ENCODE measurements around the gene CLEC5A.
A peak's percentile ranks its signal among the peaks of the same experiment; 100 is the strongest.
"Not testable (repeated sequence)": the region's sequence is repeated elsewhere in the genome, so short reads cannot be mapped to it uniquely, and the experiment has no call there.

CLEC5A gene

DNA sequence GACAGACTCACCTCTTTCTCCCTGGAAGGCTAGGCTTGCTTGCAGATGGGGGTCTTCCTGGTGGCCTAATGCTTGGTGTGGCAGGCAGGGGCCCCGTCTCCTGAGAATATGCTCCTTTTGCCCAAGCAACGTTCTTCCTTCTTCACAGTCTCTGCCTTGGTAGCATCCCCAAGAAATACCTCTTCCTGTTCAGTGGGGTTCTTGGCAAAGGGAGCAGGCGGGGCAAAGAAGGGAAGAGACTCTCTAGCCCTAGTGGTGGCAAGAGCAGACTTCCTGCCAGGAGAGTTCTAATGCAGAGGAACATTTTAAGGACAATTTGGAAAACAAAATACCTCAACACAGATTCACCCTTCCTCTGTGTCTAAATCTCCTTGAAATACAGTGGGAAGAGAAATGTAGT is at the start of gene CLEC5A:
CLEC5A (minus strand) TSS at position 179 of the 400 bp plus-strand sequence. CDS start 682 bp downstream, outside the sequence.
- no peak for DNase-seq

GRCh38 chr7:141993354-141993753 is 46.6 kb upstream of the CLEC5A start:
- DNase-seq, result no peak

DNA sequence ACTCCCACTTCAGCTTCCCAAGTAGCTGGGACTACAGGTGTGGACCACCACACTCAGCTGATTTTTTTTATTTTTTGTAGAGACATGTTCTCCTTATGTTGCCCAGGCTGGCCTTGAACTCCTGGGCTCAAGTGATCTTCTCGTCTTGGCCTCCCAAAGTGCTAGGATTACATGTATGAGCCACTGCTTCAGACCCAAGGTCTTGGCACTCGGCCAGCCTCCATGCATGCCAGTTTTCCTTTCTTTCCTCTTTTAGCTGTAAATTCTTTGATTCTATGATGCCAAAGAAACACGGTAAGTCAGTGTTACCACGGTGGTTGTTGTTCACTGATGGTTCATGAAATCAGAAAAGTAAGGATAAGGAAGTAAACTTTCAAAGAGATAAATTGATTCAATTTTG is 45.9 kb upstream of the CLEC5A start:
- no peak for DNase-seq

GRCh38 chr7:141992156-141992555 is 45.4 kb upstream of the CLEC5A start:
- no peak for DNase-seq

- DNase-seq, result no peak
Measured at GRCh38 chr7:141991140-141991539, 44.4 kb upstream of the CLEC5A start.

GRCh38 chr7:141990011-141990725 is 43.4 kb upstream of the CLEC5A start:
- DNase-seq, result no peak

DNA sequence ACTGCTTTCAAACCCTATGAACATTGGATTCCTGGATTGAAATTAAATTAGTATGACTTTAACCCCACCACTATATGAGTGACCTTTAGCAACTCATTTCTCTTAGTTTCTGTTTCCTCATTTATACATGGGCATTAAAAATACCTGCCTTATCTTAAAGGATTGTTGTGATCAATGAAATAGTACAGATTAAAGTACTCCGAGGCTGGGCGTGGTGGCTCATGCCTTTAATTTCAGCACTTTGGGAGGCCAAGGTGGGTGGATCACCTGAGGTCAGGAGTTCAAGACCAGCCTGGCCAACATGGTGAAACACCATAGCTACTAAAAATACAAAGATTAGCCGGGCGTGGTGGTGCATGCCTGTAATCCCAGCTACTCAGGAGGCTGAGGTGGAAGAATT is 41.0 kb upstream of the CLEC5A start:
- DNase-seq, result not testable (repeated sequence)

DNA sequence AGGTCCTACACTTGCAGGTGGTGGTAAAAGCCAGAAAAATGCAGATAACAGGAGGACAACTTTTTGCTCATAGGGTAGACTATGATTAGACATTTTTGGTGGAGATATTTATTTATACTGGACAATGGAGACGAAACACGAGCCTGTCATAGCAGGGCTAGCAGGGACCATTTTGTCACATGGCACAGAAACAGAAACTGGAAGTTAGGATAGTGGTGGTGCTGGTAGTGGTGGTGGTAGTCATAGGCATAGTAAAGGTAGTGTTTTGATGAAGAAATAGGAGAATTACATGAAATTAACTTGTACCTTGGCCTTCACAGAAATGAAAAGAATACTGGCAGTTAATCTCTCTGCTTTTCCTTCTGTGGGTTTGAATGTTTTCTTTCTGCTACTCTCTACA is 40.1 kb upstream of the CLEC5A start:
- no peak for DNase-seq

DNA sequence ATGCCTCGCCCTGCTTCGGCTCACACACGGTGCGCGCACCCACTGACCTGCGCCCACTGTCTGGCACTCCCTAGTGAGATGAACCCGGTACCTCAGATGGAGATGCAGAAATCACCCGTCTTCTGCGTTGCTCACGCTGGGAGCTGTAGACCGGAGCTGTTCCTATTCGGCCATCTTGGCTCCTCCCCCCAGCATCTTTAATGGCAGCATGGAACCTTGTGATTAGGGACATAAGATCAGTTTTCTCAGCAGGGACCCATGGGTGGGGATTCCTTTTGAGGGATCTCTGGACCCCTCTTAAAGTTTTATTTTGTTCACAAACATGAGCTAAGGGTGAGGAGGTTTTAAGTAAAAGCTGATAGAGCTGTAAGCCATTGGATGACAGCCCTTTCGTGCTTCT is 39.2 kb upstream of the CLEC5A start:
- not testable (repeated sequence) for DNase-seq

GRCh38 chr7:141979568-141979967 is 32.8 kb upstream of the CLEC5A start:
- DNase-seq, result no peak

DNA sequence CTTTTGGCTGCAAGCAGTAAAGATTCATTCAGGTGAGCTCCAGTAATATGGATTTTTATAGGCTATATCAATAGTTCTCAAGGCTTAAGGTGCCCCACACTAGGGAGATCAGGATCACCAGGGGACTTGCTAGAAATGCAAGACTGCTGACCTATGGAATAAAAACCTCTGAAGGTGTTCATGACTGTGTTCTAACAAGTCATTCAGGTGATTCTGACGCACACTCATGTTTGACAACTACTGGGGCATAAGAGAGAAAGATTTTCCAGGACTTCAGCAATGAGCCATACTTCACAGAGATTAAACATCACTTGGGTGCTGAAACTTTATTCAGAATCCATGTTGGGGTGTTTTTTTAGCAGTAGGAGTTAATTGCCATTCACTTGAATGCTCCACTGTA is 31.6 kb upstream of the CLEC5A start:
- no peak for DNase-seq

GRCh38 chr7:141976524-141977245 is 29.9 kb upstream of the CLEC5A start:
- DNase-seq, result no peak

DNA sequence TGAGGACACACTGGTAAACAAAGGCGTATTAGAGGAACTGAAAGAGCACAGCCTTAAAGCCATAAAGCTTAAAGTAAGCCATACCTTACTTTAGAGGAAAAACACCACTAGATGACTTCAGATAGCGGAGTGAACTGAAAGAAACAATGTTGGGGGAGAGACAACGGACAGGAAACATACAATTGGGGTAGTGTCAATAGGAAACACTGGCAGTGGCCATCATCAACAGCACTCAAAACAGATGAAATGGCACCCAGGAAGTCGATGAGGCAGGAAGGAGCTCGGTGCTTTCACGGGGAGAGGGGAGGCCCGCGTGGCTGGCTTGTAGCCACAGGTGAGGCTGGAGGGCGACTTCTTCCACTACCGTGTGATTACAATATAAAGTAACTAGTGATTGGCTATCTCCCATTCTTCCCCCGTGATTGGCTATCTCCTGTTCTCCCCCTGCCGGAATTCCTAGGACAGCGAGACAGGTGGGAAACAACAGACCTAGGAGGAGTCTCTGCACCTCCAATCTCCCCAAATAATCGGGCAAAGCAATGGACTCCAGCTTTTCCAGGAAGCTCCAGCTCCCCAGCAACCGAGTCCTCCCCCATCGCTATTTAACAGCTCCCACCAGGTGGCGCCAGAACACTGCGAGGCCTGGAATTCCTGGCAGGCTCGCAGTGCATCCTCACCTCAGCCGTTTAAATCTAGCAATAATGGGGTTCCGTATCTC is 29.2 kb upstream of the CLEC5A start:
- DNase-seq, result peak; percentile 58 to 60

DNA sequence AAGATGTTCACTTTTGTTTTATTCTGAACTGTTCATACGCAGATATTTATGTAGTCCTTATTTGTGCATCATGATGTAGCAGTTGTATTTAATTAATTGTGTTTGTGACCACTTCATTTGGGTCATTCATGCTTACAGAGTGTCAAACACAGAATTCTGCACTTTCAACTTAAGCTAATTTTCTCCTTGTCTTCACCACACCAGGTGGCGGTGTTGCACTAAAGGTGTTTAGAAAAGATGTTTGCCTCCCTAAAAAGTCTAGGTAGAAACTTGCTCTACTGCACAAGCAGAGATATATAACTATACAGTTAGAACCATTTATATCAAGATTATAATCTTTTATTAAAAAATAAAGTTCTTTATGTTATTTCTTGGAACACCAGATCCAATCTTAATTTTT is 28.1 kb upstream of the CLEC5A start:
- peak in 1 of 2 donors; percentile 9 for DNase-seq

GRCh38 chr7:141973673-141974072 is 26.9 kb upstream of the CLEC5A start, which contains the start of gene TAS2R38:
Gene TAS2R38 (minus strand): TSS chr7:141973773. CDS start chr7:141973689, 84 bp downstream.
- no peak for DNase-seq

DNA sequence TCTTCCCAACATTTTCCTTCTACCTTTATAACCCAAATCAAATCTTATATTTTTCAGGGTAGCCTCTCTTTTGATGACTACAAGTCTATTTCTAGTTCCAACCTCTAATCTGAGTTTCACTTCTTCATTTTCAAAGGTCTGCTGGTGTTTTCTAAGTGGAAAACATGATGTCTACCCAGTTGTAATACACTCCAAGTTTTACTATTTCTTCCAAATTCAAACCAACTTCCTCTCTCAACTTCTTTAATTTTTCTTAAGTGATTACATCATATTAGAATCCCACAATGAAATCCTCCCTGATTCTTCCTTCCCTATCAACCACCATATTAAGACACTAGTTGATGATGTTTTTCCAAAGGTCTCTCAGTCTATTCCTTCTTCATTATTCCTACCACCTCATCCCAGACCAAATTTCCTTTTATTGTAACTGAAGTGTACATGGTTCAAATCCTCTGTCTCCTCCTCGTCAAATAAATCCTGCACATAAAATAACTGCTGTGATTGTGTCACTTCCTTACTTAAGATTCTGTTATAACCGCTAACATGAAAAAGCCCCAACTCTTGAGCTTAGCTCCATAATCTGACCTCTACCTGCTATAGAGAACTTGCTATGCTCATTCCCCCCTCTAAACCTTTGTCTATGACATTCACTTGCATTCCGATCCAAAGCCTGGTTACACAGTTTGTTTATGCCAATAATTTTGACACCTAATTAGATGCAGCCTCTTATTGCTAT is 14.1 kb upstream of the CLEC5A start:
- DNase-seq, result no peak

- DNase-seq, result no peak
Measured at GRCh38 chr7:141956084-141956483, 9.3 kb upstream of the CLEC5A start.

DNA sequence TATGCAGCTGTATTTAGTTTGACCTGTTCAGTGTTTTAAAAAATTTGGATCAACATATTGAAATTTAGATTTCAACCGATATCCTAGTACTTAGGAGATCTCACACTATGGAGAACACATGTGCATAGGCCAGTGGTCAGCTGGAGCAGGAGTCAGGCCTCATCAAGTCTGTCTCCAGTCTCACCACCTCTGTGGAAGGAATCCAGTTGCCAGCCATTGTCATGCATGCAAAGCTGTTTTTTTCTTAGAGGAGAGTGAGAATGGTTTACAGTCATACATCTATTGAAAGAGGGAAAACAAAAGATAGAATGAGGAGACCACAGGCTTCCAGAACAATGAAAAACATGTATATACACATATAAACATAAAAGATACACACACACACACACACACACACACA is 7.6 kb upstream of the CLEC5A start:
- DNase-seq, result no peak

- DNase-seq, result no peak
Measured at GRCh38 chr7:141952461-141952860, 5.7 kb upstream of the CLEC5A start.

DNA sequence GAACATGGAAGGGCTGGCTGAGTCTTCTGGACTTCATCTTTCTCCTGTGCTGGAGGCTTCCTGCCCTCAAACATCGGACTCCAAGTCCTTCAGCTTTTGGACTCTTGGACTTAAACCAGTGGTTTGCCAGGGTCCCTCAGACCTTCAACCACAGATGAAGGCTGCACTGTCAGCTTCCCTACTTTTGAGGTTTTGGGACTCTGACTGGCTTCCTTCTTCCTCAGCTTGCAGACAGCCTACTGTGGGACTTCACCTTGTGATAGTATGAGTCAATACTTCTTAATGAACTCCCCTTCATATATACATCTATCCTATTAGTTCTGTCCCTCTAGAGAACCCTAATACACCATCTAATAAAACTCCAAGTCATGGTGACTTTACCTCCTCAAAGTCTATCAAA is 4.0 kb upstream of the CLEC5A start:
- peak in 1 of 2 donors; percentile 28 for DNase-seq

- DNase-seq, result no peak
Measured at GRCh38 chr7:141949911-141950310, 3.1 kb upstream of the CLEC5A start.

- DNase-seq, result no peak
Measured at GRCh38 chr7:141949451-141949850, 2.7 kb upstream of the CLEC5A start.

GRCh38 chr7:141949021-141949420 is 2.2 kb upstream of the CLEC5A start:
- no peak for DNase-seq
